Stimulated activated CD4-positive, alpha-beta T cell treated with anti-CD3 and anti-CD28 coated beads, Interleukin-1b, Interleukin-23, amount 100 ng/mL, for 4 hours (primary cell): Measurements from ENCODE around the gene KRTAP12-1.
"Not testable (repeated sequence)": the region's sequence is repeated elsewhere in the genome, so short reads cannot be mapped to it uniquely, and the experiment has no call there.

Experiments
- DNase-seq, 2 donors: peaks; one replicate each; pipeline ENCODE4 v3.0.0-alpha.2; 2020; ENCODE audit warnings: low read depth in 2 of 2

The KRTAP12-1 gene

DNA sequence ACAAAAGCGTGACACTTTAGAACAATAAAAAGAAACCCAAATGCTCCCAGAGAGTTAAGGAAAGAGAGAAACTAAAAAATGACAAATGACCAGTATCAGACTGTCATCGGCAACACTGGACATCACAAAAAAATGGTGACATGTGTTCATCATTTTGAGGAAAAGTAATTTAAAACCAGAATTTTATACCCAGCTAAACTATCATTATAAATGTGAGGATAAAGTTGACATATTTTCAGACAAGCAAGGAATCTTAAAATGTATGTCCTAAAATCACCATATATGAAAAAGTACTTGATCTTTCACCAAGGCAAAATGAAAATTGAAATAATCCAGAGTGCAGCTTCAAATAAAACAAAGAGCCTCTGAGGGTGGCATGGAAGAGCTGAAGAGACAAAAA, 37.1 kb downstream of the KRTAP12-1 start:
- DNase-seq: no peak

DNA sequence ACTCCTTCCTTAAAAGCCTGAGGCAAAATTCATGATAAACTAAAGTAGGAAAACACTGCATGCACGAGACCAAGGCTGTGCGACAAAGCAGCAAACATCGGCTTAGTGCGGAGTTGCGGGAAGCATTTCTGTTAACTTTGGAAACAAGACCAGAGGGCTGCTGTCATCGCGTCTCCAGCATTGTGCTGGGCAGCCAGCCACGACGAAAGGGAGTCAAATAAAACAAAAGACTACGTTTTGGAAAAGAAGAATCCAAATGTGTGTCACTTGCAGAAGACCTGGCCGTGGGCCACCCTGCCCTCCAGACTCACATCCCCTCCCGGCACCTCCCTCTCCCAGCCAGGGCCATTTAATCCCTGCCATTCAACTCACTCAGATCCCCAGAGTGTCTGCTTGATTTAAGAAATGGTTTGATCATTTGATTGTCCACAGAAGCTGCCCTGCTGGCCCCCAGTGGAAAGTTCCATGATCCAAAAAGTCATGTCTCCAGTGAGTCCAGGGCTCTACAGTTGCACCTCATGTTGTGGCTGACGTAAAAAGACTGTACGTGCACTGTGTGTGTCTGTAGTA, 38.1 kb downstream of the KRTAP12-1 start:
- DNase-seq: no peak

DNA sequence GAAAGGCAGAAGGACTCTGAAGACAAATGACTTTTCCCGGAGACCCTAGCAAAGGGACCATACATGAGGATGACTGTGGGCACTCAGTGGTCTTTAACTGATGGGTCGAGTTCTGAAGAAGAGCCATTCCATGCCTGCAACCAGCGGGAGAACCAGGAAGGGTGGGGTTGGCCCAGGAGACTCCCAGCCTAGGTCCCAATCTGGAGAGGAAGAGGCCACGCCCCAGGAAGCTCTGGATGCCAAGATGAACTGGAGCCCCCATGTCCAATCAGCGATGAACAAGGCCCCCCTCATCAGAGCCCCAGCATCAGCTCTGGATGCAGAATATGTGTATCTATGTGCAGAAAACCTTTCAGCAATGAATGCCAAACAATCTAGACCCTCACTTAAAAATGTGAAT, 41.2 kb downstream of the KRTAP12-1 start:
- DNase-seq: no peak

DNA sequence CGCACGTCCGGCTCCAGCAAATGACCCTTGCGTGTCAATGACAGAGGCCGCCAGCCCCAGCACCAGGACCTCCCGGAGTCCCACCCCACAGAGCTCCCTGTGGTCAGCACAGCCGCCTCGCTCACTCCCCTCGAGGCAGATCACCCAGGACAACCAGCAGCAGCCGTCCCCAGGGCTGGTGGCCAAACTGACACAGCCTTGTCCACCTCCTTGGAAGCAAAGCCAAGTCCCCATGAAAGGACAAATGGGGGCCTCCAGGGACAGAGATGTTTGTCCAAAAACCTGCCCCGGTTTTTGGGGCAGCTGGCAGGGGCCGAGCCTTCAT, 42.7 kb downstream of the KRTAP12-1 start:
- no peak for DNase-seq

DNA sequence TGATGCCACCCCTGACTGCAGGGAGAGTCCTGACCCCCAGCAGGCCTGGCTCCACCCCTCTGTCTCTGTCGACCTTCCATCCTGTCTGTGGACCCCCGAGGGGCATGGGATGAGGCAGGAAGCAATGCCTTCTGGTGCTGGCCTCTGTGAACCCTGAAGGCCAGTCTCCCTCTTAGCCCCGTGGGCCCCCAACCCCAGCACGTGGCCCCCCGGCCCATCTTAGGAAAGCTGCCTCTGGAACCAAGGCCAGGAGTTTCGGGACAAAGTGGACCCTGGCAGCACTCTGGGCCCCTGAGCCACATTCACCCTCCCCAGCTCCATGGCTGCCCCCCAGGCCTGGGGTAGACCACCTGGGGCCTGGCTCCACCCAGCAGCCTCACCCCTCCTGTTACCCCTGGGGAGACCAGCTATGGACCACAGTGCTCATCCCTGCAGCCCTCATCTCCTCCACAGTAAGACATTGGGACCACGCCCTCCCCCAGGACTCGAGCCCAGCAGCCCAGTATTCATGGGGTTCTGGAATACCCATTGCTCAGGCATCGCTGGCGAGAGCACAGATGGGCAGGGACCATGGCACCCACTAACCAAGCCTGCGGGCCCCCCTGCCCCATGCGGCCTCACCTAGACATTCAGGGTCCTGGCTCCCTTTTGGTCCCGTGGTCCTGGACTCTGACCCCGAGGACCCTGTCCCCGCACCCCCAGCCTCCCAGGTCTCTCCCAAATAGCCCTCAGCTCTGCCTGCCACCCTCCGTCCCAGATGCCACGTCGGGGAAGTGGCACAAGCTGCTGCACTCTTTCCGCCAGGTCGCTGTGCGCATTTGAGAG, 43.2 kb downstream of the KRTAP12-1 start:
- DNase-seq: not testable (repeated sequence)

DNA sequence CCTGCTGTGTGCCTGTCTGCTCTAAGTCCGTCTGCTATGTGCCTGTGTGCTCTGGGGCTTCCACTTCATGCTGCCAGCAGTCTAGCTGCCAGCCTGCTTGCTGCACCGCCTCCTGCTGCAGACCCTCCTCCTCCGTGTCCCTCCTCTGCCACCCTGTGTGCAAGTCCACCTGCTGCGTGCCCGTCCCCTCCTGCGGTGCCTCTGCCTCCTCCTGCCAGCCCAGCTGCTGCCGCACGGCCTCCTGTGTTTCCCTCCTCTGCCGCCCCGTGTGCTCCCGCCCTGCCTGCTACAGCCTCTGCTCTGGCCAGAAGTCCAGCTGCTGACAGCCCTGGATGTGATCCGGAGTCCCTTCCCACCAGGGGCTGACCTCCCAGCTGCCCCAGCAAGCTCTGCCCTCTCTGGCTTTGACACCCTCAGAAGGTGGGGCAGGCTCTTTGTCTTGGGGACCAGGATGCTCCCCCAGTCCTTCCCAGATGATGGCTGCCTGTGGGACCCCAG, 44.1 kb downstream of the KRTAP12-1 start:
- DNase-seq: not testable (repeated sequence)

DNA sequence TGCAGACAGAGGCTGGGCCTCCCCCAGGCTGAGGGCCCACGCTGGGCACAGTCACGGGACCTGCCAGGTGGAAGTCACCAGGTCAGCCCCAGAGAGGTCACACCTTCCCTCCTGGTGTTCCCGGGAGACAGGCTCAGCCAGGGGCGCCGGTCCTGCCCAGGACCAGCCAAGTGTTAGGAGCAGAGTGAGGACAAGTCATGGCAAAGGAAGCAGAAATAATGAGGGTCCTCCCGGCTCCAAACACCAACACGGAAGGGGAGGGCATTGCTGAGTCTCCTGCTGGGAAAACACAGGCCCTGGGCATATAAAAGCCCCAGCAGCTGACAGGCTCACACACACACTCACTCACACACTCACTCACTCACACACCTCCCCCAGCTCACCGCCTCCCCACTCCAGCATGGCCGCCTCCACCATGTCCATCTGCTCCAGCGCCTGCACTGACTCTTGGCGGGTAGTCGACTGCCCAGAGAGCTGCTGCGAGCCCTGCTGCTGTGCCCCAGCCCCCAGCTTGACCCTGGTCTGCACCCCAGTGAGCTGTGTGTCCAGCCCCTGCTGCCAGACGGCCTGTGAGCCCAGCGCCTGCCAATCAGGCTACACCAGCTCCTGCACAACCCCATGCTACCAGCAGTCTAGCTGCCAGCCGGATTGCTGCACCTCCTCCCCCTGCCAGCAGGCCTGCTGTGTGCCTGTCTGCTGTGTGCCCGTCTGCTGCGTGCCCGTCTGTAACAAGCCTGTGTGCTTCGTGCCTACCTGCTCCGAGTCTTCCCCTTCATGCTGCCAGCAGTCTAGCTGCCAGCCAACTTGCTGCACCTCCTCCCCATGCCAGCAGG, 44.7 kb downstream of the KRTAP12-1 start, which contains the start of gene KRTAP10-10:
Gene KRTAP10-10 (plus strand): TSS at position 339 of the 833 bp plus-strand sequence. CDS start 62 bp downstream, at position 401.
- DNase-seq: no peak

DNA sequence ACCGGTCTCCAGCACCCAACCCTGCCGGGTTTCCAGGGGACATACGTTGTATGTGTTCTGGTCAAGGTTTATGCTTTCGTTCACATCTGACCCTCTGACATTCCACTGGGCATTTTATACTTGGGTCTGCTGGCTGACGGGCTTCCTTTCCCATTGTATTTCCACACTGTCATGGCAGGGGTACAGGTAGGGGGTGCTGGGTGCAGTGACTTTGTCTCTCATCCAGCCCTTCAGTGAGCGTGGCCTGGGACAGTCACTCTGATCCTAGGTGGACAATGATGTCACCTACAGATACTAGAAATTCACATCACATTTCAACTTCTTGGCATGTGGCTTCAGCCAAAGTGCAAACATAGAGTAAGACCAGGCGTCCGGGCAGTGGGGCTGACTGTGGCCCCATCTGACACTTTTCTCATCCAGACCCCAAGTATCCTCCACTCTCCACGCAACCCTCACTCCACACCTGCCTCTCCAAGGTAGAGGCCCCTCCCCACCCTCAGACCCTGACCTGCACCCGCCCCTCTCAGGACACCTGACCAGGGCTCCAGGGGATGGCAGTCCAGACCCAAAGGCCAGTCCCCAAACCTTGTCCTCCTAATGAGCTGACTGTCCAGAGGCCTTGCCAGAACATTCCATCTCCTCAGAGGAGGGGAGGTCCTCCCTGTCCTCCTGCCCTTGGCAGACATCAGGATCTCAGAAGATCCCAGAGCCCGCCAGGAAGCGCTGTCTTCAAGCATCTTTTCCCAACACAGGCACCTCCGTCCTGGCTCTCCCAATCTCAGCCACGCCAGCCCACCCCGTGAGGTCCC, 45.5 kb downstream of the KRTAP12-1 start:
- DNase-seq: no peak

DNA sequence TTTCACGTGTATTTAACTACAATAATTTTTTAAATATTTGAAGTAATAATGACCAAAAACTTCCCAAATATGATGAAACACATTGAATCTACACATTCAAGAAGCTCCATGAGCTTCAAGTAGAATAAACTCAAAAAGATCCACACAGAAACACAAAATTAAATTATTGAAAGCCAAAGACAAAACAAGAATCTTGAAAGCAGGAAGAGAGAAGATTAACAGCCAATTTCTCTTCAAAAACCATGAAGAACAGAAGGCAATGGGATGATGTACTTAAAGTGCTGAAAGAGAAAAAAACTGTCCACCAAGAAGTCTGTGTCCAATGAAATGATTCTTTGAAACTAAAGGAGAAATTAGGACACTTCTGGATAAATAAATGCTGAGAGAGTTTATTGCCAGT, 49.9 kb downstream of the KRTAP12-1 start:
- DNase-seq: no peak
